NCI-H1105 treated with DMSO at 0.1 percent for 48 hours (cell line): ENCODE measurements around the gene FAM83G.

Source experiments
- DNase-seq: peaks from one replicate; lab custom pipeline; 2025; lab: John Stamatoyannopoulos, UW

FAM83G gene

DNA sequence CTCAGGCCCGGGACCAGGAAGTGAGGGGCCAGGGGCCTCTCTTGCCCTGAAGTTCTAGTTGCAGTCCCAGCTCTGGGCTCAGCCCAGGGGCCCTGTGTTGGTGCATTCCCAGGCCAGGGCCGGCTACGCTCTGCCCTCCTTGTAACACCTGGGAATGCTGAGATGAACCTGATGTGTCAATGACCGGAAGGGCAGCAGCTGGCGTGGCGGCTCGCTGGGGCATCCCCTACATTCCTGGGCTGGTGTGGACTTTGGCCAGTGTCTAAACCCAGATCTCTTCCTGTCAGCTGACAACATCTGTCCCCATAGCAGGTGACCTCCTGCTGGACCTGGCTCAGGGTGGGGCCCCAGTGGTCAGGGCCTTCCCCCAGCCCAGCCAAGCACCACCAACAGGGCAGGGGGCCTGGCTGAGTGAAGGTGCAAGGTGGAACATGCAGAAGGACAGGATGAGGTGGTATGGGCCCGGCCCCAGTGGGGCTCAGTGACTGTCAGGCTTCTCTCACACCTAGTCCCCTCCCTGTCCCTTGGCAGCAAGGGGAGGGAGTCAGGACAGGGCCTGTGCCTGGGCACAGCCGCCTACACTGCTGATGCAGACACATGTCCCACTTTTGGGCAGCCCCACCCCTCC lies 15.9 kb downstream of the FAM83G start:
- no peak for DNase-seq

DNA sequence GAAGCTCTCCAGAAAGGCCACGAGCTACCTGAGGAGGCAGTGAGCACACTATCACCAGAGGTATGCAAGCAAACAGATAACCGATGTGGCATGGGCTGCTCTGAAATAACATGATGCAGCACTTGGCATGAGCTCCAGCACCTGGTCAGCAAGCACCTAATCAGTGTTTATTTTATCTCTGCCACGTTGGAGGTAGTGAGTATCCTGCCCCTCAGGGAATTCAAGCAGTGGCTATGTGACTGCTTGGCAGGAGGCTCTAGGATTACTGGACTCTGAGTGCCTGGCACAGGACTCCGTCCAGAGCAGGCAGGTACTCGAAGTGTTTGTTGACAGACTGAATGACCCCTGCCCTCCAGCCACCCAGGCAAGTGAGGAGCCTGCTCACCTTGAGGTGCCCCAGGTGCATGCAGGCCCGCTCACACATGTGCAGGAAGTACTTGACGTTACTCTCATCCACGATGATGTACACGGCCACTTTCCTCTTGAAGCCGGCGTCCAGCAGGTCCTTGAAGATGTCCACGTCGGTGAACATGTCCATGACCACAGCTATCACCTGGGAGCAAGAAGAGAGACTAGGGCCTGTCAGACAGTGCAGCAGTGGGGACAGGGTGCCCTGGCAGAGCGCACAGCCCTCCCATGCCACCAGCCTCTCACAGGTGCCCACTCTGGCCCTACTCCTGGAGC lies 16.6 kb downstream of the FAM83G start:
- DNase-seq, result no peak

DNA sequence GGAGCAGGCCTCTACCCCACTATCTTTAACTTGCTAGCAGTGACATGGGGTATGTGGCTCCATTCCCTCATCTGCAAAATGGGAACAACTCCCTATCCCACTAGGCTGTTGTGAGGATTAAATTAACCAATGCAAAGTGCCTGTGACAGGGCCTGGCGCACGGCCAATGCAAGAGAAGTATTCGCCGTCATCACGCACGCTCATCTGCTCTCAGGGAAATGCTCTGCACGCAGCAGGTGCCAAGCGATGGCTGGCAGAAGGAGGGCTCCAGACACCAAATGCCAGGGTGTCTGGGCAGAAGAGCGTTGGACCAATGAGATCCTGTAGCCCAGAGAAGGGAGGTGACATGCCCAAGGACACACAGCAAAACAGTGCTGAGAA lies 17.3 kb downstream of the FAM83G start:
- DNase-seq, result no peak

DNA sequence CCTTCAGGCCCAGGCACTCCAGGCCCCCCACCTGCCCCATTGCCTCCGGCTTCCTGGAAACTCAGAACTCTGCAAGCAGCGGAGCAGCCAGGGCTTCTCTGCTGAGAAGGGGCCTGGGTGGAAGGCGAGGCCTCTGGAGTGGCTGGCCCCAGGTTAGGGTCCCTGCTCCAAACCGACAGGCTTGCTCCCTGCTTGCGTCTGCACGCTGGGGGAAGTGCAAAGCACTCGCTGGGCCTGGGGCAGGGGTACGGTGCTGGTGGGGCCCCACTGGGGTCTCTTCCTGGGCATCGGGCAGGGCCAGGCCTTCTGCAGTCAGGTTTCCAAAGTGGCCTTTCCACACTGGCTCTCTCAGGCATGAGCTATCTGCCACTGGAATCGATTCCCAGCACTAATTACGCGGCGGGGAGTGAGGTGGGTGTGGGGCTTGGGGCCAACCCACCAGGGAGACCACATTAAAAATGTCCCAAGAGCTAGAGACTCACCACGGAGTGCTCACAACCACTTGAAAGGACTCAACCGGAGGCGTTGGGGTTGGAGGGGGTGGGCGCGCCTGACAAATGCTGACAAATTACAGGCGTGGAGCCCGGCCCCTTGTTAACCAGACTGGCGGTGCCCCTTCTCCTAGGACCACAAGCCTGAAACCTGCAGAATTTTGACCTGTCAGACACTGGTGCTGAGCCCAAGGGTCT lies 17.9 kb downstream of the FAM83G start:
- DNase-seq, result no peak

DNA sequence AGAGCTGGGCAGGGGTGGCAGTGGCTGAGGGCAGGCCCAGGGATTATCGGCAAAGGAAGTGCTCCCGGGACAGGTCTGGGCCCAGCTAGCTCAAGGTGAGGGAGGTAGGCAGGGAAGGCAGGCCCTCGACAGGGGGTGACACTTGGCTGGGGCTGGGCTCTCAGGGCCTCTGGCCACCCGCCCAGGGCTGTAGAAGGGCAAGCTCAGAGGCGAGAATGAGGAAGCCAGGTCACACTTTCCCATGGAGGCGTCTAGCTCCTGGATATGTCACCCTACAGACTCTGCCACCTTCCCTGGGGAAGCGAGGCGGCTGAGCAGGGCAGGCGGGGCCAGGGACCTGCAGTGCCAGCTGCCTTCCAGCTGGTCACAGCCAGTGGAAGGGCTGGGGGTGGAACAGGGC lies 19.1 kb downstream of the FAM83G start:
- no peak for DNase-seq

DNA sequence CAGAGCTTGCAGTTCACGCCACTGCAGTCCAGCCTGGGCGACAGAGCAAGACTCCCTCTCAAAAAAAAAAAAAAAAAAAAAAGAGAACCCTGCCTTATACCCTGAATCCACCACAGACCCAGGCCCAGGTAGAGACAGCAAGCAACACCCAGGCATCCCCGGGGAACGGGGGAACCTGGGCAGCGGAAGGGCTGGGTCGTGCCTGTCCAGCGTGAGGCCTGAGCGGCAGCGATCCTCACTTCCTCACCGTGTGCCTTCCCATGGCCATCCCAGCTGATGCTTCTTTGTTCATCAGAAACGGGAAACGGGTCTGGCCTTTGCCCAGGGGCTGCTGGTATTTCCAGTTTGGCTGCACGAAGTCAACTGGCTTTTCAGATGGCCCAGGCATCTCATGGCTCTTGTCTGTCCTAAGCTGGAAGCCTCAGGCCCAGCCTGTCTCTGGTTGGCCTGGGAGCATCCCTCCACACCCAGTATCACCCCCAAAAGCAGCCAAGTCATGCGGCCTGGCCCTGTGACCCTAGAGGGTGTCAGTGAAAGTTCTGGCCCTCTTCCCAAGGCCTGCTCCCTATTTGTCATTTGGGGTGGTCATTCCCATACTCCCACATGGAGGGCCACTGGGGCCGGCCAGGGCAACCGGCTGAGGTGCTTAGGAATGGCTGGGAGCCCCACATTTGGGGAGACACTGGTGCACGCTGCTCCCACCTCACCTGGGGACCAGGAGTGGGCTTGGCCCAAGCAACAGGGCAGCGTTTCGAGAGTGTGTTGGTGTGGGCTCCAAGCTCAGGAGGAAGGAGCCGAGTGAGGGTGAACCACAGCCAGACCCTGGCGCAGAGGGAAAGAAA lies 20.1 kb downstream of the FAM83G start:
- no peak for DNase-seq

DNA sequence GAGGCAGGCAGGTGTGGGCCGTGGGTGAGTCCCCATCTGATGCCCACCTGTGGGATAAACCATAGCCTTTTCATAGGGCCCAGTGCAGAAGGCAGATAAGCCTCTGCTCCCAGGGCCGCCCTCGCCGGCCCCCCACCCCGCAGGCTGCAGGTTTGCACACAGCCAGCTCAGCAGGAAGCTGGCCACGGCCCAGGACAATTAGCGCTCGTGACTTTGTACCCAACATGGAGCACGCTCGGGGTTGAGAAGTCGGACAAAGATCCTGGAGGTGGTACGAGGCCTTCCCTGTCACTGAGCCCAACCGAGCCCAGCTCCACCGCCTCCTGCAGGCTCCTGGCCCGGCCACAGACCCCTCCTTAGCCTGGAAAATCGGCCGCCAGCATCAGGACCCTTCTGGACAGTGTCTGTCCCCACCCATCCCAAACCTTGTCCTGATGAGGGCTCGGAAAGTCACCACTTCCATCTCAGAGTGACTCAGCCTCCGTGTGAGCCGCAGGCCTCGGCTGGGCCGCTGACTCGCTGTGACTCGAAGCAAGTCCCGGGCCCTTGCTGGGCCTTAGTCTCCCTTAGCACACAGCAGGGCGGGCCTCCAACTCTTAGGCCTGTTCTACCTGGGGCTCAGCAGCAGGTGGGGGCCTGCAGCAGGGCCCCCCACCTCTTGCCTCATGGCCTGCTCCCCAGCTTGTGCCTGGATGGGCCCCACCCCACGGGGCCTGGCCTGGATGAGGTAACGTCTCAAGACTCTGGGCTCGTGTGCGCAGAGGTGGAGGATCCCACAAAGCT lies 22.7 kb downstream of the FAM83G start:
- no peak for DNase-seq

DNA sequence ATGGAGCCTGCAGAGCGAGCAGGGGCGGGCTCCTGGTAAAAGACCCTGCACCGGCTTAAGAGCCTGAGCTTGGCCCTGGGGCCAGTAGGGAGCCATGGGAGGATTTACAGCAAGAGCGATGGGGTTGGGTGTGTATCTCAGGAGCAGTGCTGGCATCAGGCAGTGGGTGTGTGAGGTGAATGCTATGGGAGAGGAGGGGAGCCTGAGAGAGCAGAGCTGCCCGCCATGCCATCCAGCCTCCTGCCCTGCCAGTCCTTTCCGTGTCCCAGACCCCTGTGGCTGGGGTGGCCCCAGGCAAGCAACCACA lies 23.3 kb downstream of the FAM83G start:
- DNase-seq, result no peak

DNA sequence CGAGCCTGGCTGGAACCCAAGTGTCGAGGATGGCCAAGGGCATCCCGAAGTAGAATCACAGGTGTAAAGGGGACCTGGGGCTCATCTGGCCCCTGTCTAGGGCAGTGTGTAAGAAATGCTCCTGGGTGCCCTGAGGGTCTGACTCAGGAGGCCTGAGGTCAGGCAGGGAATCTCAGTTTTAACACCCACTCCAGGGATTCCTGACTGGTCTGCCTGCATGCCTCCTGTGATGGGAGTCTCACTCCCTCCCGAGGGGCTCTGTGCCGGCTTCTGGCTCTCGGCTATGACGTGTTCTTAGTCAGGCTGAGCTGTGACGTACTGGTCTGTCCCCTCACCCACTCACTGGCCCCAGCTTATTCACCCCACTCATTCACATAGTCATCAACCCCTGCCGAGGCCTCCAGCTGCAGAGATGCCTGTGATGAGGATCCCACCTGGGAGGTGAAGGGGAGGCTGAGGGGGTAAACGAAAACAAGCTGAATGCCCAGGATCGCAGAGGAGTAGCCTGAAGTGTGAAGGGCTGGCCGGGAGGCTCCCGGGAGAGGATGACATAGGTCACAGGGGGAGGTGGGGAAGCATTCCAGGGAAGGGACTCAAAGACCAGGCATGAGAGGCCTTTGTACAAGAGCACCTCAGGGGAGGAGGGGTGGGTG lies 23.8 kb downstream of the FAM83G start:
- no peak for DNase-seq

DNA sequence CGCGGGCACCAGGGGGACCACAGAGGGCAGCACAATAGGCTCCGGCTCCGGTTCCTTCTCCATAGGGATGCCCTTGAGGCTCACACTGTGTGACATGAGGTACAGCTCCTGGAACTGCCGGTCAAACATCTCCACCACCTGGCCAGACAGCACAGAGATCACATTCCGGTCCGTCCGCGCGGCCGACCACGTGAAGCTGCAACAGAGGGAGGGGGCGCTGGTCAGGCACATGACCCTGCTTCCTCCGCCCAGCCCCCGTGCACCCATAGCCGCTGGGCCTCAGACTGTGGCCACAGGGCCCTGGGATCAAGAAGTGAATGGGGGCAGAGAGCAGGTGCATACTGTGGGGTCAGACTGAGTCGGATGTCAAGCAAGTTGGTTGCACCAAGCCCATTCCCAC lies 25.9 kb downstream of the FAM83G start:
- no peak for DNase-seq

DNA sequence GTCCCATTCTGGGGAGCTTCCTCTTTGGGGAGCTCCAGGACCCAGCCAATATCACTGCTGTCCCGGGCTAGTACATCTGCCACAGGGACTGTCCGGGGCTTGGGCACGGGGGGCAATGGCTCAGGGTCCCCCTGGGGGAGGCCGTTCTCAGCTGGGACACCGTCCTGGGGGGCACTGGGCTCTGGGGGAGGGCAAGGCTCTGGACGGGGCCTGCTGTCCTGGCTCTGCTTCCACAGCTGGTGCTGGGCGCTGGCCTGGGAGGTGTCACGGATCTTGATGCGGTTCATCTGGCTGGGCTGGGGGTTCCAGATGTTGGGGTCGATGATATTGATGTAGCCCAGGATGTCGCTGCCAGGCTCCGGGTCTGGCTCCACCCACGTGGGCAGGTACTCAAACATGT lies 26.5 kb downstream of the FAM83G start:
- DNase-seq, result no peak

DNA sequence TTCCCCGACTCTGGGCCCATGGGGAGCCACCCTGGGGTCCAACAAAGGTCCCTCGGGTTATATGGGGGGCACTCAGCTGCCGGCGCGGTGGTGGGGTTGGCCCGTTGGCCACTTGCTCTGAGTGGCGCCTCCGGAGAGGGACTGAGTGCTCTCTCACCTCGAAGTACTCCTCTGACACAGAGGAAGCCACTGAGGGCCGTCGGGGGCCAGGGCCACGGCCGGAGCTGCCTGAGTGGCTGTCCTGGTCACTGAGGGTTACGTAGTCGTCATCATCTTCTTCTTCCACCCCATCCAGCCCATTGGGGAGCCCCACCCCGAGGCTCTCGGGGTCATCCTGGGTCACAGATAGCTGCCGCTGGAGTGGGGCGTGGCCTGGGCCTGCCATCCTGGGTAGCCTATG lies 26.9 kb downstream of the FAM83G start:
- DNase-seq, result no peak

DNA sequence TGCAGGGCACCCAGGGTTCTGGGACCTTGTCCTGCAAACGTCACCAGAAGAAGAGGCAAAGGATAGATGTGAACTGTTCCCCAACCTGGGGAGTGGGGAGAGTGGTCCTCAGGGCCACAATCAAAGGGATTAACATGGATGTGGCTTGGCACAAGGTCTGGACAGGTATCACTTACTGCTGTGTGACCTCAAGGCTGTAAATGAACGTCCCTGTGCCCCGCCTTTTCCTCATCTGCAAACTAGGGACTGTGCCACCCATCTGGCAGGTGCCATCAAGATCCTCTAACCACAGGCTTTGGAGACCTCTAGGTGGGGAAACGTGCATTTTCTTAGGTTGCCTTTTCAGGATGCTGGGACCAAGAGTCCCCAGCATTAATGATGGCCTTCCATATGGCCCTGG lies 27.5 kb downstream of the FAM83G start:
- DNase-seq, result no peak

DNA sequence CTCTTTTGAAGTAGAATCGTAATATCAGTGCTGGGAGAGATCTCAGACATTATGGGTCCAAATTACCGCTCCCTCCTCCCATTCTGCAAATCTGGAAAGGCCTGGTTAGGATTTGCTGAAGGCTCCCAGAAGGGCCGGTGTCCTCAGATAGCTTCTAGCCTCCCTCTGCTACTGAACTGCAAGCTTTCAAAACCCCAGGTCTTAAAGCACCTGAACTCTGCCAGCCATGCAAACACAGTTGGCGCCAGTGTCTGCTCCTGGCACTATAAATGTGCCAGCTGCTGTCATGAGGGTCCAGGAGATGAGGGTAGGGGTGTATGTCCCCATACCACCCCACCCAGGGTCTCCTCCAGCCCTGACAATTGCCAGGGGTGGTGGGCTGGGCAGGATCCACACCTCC lies 28.4 kb downstream of the FAM83G start:
- no peak for DNase-seq

DNA sequence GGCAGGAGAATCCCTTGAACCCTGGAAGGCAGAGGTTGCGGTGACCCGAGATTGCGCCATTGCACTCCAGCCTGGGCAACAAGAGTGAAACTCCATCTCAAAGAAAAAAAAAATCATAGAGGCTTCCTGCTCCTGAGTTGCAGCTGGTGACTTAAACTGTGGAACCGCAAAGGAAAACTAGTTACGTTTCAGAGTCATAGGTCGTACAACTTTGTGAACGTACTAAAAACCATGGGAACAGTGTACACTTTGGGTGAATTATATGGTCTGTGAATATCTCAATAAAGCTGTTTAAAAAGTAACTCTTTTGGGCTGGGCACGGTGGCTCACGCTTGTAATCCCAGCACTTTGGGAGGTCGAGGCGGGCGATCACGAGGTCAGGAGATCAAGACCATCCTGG lies 29.0 kb downstream of the FAM83G start:
- DNase-seq, result no peak

DNA sequence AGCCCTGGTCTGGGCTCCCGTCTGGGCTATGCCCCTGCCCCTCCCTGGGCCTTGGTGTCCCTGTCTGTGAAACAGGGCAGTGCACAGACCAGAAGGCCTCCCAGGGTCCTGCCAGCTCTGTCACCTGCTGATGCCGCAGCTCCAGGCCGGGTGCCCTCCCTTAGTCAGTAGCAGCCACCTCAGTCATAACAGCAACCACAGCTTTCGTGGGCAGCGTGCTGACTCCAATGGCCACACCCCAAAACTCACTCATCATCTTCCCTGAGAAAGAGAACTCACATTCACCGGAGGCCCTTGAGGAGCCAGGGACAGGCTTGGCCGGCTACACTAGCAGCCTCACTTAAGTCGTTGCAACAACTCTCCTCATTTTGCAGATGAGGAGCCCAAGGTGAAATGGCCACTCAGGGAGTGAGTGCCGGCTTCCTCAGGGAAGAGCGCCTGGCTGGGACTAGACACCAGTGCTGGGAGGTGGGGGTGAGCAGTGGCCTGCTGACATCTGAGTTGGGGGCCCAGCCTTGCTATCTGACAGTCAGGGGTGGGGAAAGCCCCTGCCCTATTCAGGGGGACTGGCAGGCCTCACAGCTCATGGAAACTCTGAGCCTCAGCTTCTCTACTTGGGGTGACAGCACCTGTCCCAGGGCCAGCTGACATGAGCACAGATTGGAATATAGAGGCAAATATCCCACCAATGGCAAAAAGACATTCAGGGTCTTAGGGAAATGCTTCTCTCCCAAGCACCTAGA lies 30.0 kb downstream of the FAM83G start:
- no peak for DNase-seq

DNA sequence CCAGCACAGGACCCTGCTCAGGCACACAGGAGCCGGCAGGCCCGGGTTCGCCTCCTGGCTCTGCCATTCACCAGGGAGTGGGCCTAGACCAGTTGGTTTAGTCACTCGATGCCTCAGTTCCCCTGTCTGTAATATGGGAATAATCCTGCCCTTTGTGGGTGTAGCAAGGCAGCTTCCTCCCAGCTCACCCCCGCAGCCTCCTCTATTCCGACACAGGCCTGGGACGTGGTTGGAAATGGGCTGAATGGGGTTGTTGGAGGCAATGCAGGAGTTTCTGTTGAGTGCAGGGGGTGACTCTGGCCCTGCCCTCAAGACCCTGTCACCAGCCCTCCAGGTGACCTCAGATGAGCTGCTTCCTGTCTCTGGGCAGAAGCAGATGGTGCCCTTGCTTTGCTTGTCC lies 32.8 kb downstream of the FAM83G start:
- no peak for DNase-seq

DNA sequence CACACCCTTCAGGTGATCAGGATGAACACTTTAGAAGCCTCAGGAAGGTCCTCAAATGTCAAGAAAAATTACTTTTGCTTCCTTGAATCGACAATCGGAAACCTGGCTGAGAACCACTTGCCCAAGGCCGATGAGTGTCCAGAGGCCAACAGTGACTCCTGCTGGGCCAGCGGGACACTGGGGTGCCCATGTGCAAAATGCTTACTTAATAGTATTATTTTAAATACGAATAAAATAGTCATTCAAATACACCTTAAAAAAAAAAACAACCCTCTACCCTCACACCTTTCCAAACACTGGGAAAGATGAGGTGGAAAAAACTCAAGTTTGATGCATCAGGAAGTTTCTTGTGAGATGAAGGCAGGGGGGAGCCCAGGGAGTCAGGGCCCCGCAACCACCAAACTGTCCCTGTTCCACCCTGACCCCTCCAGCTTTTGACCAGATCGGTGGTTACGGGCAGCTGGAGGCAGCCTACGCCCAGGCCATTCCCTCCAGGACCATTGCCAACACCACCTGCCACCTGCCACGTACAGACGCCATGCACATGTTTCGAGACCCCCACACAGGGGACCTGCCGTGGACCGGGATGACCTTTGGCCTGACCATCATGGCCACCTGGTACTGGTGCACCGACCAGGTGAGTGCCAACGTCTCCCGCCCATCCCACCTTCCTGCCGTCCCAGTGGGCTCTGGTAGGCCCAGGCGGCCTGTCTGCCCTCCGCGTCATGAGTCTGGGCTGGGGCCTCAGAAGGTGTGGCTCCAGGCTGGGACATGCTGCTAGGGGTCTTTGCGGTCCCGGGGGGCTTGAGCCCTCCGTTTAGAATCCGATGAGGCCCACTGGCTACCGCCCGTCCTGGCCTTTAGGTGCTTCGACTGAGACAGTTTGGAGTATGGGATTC lies 33.7 kb downstream of the FAM83G start:
- DNase-seq, result no peak

DNA sequence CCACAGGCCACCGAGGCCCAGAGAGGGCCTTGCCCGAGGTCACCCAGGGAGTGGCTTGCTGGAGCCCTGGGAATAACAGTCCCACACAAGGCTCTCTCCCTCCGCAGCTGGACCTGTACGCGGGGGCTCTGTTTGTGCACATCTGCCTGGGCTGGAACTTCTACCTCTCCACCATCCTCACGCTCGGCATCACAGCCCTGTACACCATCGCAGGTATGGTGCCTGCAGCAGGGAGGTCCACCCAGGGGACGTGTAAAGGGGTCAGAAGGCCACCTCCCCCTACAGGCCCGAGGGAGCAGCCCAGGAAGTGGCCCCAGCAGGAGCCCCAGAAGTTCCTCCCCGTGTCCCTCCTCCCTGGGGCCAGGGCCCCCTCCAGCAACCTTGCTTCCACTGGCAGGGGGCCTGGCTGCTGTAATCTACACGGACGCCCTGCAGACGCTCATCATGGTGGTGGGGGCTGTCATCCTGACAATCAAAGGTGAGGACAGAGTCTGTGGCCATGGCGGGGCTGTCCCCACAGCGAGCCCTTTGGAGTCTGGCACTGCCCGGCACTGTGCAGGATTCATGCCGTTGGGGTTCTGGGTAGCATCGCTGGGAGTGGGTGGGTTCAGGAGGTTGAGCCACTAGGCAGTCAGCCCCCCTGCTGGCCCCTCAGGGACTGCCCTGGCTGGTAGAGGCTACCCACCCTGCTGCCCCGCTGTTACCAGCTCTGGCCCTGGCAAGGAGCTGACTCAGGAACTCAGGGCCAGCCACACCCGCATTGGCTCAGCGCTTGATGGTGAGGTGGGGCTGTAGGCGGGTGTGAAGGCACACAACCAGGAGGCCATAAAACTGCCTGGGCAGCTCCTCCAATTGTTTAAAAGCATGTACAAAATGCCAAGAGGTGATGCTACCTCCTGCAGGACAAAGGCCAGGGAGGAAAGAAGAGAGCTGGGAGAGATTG lies 35.3 kb downstream of the FAM83G start:
- DNase-seq, result no peak
